ENCODE results near the gene GTSE1.

The GTSE1 gene

DNA sequence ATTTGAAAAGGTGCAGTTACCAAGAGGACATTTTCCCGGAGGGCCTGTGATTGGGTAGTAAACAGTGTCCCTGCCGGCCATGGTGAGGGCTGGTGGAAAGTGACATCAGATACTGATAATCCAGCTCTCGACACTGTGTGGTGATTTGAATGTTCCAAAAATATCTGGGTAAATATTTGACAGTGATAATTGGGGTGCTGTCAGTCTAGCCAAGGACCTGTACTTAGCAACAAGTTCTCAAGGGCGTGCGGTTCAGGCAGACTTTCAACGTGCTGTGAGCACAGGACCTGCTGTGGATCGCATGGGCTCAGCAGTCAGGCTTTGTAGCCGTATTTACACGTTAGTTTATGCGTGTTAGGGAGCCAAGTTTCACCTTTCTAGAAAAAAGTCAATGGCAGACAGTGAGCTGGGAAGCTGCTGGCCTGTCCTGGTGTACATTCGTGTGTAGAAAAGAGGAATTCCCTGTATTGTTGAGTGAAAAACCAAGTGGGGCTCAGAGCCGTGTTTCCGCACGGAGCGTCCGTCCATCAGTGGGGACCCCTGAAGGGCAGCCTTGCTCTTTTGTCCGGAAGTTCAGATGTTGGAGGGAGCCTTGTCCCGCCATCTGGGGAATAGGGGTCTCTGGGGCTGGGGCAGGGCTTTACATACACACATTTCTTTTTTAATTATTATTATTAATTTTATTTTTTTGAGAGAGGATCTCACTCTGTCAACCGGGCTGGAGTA, 50.2 kb downstream of the GTSE1 start:
- TF ChIP-seq, protein P1, sequence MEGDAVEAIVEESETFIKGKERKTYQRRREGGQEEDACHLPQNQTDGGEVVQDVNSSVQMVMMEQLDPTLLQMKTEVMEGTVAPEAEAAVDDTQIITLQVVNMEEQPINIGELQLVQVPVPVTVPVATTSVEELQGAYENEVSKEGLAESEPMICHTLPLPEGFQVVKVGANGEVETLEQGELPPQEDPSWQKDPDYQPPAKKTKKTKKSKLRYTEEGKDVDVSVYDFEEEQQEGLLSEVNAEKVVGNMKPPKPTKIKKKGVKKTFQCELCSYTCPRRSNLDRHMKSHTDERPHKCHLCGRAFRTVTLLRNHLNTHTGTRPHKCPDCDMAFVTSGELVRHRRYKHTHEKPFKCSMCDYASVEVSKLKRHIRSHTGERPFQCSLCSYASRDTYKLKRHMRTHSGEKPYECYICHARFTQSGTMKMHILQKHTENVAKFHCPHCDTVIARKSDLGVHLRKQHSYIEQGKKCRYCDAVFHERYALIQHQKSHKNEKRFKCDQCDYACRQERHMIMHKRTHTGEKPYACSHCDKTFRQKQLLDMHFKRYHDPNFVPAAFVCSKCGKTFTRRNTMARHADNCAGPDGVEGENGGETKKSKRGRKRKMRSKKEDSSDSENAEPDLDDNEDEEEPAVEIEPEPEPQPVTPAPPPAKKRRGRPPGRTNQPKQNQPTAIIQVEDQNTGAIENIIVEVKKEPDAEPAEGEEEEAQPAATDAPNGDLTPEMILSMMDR (IDR thresholded peaks at IDR 0.05), result no peak
- no peak for TF ChIP-seq ZFX (IDR thresholded peaks at IDR 0.05; ENCODE audit: borderline replicate concordance)
- no peak overlapping the region for H3K27ac ChIP-seq

DNA sequence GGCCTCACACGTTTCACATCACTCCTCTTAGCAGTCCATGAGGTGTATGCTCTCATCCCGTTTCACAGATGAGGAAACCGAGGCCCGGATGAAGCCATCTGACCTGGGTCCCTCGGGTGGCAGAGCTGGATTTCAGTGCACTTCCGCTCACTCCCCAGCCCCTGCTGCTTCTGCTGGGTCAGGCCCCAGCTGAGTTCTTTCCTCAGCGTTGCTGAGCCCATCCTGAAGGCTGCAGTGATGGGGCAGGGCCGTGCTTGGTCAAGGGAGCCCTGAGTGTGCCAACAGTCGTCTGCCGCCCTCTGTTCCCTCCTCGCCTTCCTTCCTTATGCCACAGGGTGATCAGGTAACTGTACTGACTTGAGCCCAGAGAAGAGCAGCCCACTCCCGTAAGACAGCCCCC, 51.0 kb downstream of the GTSE1 start:
- TF ChIP-seq ZFX (IDR thresholded peaks at IDR 0.05; ENCODE audit: borderline replicate concordance), result no peak
- TF ChIP-seq, protein P1 (IDR thresholded peaks at IDR 0.05), result no peak
- H3K27ac ChIP-seq, result no peak overlapping the region

DNA sequence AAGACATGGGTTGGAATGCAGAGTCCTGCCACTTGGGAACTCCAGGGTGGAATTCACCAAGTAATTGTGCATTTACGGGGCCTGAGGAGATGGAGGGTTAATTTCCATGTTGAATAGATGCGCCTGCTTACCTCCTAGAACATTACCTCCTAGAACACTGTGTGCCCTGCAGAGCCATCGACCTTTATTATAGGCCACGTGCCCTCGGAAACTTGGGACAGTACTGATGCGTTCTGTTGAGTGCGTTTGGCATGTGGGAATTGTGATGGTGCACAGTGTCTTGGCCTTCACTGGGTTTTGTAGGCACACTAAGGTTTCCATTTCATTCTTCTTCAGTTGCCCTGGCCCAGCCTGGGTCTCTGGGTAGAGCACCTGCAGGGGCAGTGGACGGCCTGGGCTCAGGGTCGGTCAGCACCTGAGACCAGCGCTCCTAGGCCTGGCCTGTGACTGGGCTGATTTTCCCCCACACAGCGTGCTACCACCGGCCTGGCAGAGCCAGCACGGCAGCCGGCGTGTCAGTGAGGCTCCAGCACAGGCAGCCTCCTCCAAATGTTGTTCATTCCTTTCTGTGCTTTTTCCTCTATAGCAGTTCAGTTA, 51.5 kb downstream of the GTSE1 start:
- TF ChIP-seq, protein P1 (IDR thresholded peaks at IDR 0.05), result no peak

DNA sequence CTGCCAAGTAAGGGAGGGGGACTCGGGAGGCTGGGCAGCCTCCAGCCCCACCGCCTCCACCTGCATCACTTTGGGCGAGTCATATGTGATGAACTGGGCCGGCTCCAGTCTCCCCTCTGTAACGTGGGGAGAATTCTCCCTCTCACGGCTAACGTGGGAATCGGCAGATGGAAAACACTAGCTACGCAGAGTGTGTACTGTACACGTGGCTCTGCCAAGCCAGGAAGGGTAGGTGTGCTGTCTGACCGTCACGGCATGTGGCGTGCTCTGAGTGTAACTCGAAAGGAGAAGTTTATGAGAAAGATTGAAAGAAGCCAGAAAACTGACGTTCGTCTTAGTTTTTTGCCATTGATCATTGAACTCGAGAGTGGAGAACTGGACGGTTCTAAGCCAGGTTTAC, 52.6 kb downstream of the GTSE1 start:
- TF ChIP-seq, protein P1 (IDR thresholded peaks at IDR 0.05), result no peak
- TF ChIP-seq ZFX (IDR thresholded peaks at IDR 0.05; ENCODE audit: borderline replicate concordance), result no peak
- no peak overlapping the region for H3K27ac ChIP-seq

More for the DNA sequence above, 51.5 kb downstream of the GTSE1 start:
- H3K27ac ChIP-seq, result no peak overlapping the region

DNA sequence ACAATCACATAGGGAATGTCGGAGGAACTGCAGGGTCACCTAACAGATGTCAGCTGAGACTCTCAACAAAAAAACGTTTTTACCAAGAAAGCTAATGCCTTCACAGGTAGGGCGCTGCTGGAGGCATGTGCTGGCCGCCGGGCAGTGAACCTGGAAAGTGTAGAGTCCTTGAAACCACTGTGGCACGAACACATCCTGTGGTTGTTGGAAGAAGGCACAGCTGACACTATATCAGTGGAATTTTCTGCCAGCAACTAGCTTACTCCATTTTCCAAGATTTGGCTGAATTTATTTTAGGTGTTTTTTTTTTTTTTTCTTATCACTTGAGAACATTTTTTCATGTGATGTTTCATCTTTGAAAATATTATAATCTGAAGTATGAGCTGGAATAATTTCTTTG, 53.0 kb downstream of the GTSE1 start:
- no peak for TF ChIP-seq ZFX (IDR thresholded peaks at IDR 0.05; ENCODE audit: borderline replicate concordance)
- TF ChIP-seq, protein P1 (IDR thresholded peaks at IDR 0.05), result no peak
- no peak overlapping the region for H3K27ac ChIP-seq

DNA sequence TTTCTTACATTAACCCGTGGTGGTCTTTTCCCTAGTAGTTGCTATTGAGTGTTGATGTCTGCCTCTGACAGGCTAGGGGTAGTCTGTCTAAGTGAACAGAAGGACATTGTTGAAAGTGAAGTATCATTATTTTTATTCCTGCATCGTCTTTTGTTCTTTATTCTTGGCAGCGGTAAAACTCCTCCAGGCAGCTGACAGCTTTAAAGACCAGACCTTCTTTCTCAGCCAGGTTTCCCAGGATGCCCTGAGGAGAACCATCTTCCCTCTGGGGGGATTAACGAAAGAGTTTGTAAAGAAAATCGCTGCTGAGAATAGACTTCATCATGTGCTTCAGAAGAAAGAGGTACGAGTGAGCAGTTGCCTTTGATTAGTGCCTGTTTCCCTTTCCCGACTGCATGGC, 53.5 kb downstream of the GTSE1 start:
- no peak overlapping the region for H3K27ac ChIP-seq
- no peak for TF ChIP-seq ZFX (IDR thresholded peaks at IDR 0.05; ENCODE audit: borderline replicate concordance)
- TF ChIP-seq, protein P1 (IDR thresholded peaks at IDR 0.05), result no peak

DNA sequence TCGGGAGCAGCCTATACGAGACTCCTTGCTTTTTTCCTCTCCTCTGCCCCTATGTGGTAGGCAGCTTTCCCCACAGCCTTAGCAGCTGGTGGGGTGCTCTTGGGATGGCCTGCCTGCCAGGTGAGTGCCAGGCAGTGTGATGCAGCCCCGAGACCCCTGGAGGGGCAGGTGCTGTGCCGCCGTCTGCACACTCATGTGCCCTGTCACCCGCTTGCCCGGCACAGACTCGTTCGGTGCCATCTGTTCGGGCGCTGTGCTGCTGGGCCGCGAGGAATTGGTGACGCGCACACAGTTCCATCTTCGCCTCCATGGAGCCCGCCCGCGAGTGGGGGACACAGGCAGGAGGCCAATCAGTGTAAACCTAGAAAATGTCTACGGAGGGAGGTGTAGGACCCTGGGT, 54.0 kb downstream of the GTSE1 start:
- no peak overlapping the region for H3K27ac ChIP-seq
- TF ChIP-seq, protein P1 (IDR thresholded peaks at IDR 0.05), result no peak
